Iris pigment epithelial cell (primary cell): ENCODE results near the gene CUBN.

Experiments used
- DNase-seq: peaks from one replicate; pipeline ENCODE4 v3.0.0-alpha.2; 2011; ENCODE audit warnings: low read depth

CUBN gene

GRCh38 chr10:16989826-16990293, 139.8 kb downstream of the CUBN start:
- peak; percentile 57 for DNase-seq

- no peak for DNase-seq
Measured at GRCh38 chr10:16988900-16989299, 140.7 kb downstream of the CUBN start.

GRCh38 chr10:16987976-16988610, 141.5 kb downstream of the CUBN start:
- DNase-seq = no peak

GRCh38 chr10:16987206-16987621, 142.4 kb downstream of the CUBN start:
- DNase-seq = peak; percentile 87

GRCh38 chr10:16986406-16987205, 143.0 kb downstream of the CUBN start:
- DNase-seq = peak; percentile 84

- DNase-seq = no peak
Measured at GRCh38 chr10:16986082-16986405, 143.6 kb downstream of the CUBN start.

GRCh38 chr10:16984242-16984641, 145.4 kb downstream of the CUBN start:
- no peak for DNase-seq

GRCh38 chr10:16976803-16977202, 152.8 kb downstream of the CUBN start:
- no peak for DNase-seq

- no peak for DNase-seq
Measured at GRCh38 chr10:16975188-16975587, 154.4 kb downstream of the CUBN start.

GRCh38 chr10:16968416-16969041, 161.1 kb downstream of the CUBN start:
- DNase-seq = peak; percentile 93

GRCh38 chr10:16967866-16968415, 161.7 kb downstream of the CUBN start:
- DNase-seq = no peak

GRCh38 chr10:16966991-16967865, 162.4 kb downstream of the CUBN start:
- peak; percentile 86 for DNase-seq

- DNase-seq = peak; percentile 96
Measured at GRCh38 chr10:16965740-16966447, 163.7 kb downstream of the CUBN start.

GRCh38 chr10:16965344-16965616, 164.3 kb downstream of the CUBN start:
- no peak for DNase-seq

- DNase-seq = no peak
Measured at GRCh38 chr10:16964576-16965343, 164.9 kb downstream of the CUBN start.

GRCh38 chr10:16960551-16960950, 169.1 kb downstream of the CUBN start:
- DNase-seq = no peak

- DNase-seq = no peak
Measured at GRCh38 chr10:16957038-16957437, 172.6 kb downstream of the CUBN start.

- no peak for DNase-seq
Measured at GRCh38 chr10:16954280-16955030, 175.2 kb downstream of the CUBN start.

GRCh38 chr10:16953270-16953669, 176.3 kb downstream of the CUBN start:
- peak; percentile 50 for DNase-seq

- no peak for DNase-seq
Measured at GRCh38 chr10:16952610-16953009, 177.0 kb downstream of the CUBN start.
